Caki2 (cell line): ENCODE data around the gene TMEM42. TPM values are rescaled to one million over a fixed set of nuclear protein-coding genes. Genes with fewer than 3 reads are reported as not detected.

Experiments
- DNase-seq: peaks from one replicate; pipeline ENCODE4 v3.0.0-alpha.2; 2015; ENCODE audit warnings: low read depth
- in situ Hi-C: cut with HindIII; loops from 2 replicates; pipeline ENCODE4 v1.10.0; 2016; ENCODE audit warnings: low sequenced_read_pairs, low pct_unique_long_range_greater_than_20kb, mixed read lengths
- total RNA-seq: library from RNA; depleted of rRNA; stranded (reverse); fragments of >200 nt; shearing (Covaris generic); gene quantifications from 2 replicates; pipeline ENCODE4 v1.2.3, GENCODE V29; 2014; ENCODE audit warnings: low replicate concordance; rRNA removed

The TMEM42 gene
- total RNA-seq, 1 experiment from 2014 or later: 18.6 TPM

DNA sequence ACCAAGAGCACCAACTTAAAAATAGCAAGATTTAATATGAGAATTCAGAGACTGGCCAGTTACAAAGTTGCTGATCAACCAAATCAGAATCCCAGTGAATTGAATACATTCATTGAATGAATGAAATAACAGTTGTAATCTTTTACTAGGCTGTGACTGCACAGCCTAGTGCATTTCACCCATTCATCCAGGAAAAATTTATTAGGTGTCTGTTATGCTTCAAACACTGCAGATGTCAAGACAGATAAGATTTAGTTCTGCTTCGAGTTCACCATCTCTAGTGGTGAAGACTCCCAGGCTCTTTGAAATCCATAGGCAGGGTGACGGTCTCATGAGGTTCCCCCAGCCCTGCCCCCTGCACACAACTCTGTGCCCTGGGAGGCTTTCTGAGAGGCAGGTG is 41.6 kb downstream of the TMEM42 start:
- DNase-seq: no peak
- in situ Hi-C loops: no loop called here

GRCh38 chr3:44903751-44904150 is 42.0 kb downstream of the TMEM42 start:
- in situ Hi-C loops: no loop called here
- DNase-seq: no peak

DNA sequence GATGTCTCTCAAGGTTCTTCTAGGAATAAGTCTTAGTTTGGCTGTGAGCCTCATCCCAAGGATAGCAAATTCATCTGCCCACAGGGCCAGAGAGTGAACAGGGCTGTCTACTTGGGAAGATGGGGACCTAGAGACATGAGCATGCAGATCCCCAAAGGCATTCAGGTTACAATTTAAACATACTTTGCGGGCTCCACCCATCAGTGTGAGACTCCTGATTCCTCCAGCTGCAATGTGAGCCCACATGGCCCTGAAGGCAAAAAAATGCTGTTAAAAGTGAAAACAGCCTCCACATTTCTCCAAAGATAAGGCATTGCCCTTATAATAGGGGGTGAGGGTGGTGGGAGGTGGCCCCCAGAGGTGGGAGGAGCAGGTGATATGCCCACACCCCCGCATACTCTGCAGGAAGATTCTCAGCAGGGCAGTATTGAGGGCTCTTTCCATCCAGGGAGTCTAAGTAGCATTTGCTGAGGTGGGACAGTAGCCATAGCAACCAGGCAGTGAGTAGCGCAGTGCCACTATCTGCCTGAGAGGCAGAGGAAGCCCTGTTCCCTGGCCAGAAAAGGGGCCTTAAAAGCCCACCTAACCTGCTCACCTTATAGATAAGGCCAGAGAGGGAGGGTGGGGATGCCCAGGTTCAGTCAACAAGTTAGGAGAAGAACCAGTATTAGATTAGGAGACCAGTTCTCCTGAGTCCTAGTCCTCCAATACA is 43.9 kb downstream of the TMEM42 start:
- DNase-seq: no peak
- in situ Hi-C loops: no loop called here

DNA sequence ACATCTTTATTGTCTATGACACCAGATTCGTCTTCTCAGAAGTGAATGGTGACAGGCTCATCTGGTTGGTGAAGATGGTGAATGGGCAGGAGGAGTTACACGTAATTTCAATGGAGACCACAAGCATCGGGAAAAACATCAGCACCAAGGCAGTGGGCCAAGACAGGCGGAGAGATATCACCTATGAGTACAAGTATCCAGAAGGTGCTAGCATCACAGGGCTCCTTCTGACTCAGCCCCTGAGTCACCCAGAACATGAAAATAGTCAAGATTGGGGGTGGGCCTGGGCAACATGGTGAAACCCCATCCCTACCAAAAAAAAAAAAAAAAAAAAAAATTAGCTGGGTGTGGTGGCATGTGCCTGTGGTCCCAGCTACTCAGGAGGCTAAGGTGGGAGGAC is 45.3 kb downstream of the TMEM42 start:
- in situ Hi-C loops: no loop called here
- no peak for DNase-seq

DNA sequence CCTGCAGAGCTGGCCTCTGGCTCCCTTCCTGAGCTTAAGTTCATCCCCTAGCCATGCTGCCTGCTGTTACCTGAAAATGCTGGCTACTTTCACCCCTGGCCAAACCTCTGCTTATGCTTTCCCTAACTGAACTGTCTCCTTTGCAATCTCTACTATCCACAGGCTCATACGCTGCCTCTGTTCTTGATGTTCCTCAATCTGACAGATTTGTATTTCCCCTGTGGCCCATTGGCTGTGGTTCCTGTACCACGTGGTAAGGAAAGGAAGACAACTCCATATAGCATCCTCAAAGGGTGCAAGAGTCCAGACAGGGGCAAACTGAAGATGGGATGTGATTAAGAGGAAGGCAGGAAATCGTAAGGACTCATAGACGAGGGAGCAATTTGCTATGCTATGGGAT is 45.9 kb downstream of the TMEM42 start:
- in situ Hi-C loops: no loop called here

GRCh38 chr3:44909063-44909462 is 47.4 kb downstream of the TMEM42 start:
- no peak for DNase-seq
- in situ Hi-C loops: no loop called here

More for the DNA sequence above, 45.9 kb downstream of the TMEM42 start:
- DNase-seq: no peak

DNA sequence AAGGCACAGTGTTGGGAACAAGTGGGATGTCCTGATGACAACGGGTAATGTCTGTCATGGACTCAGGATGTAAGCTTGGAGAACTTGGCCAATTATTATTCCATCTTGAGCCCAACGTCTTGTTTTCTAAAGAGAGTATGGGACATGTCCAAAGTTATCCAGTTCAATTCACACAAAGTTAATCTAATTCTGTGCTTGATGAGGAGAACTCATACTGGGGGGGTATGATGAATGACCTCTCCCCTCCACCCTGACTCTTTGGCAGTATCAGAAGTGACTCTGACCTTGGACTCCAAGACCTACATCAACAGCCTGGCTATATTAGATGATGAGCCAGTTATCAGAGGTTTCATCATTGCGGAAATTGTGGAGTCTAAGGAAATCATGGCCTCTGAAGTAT is 49.0 kb downstream of the TMEM42 start:
- DNase-seq: no peak
- in situ Hi-C loops: no loop called here

DNA sequence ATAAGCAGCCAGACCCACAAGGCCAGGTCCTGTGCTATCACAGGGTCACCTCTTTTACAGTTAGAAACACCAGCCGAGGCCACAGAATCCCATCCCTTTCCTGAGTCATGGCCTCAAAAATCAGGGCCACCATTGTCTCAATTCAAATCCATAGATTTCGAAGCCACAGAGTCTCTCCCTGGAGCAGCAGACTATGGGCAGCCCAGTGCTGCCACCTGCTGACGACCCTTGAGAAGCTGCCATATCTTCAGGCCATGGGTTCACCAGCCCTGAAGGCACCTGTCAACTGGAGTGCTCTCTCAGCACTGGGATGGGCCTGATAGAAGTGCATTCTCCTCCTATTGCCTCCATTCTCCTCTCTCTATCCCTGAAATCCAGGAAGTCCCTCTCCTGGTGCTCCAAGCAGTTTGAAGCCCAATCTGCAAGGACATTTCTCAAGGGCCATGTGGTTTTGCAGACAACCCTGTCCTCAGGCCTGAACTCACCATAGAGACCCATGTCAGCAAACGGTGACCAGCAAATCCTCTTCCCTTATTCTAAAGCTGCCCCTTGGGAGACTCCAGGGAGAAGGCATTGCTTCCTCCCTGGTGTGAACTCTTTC is 52.3 kb downstream of the TMEM42 start:
- peak; percentile 33 for DNase-seq
- in situ Hi-C loops: no loop called here

DNA sequence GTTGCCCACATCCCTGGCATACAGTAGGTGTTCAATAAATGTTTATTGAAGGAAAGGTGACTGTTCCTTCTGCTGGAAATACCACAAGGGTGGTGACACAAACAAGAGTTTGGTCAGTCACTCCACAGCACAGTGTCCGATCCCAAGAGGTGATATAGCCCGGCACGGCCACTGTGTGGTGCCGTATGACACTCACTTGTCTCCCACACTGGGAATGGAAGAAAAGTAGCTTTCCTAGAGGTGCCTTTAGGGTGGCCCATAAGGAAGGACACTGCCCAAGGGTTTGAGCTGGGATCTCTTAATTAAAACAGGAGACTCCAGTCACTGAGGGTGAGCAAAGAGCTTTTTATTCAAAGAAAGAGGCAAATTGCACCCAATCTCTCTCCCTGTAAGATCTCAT is 53.2 kb downstream of the TMEM42 start:
- in situ Hi-C loops: no loop called here
- DNase-seq: no peak

Other genes with a start within 250 kb of the TMEM42 start
- gene ZNF197, start 236.9 kb upstream of the TMEM42 start, total RNA-seq: 3.0 and 3.8 TPM in 2 replicates
- gene ZNF35, start 213.2 kb upstream of the TMEM42 start, total RNA-seq: 5.7 and 7.5 TPM in 2 replicates
- gene ZNF502, start 149.3 kb upstream of the TMEM42 start, total RNA-seq: not detected in 2 replicates
- gene ZNF501, start 132.3 kb upstream of the TMEM42 start, total RNA-seq: 2.1 and 3.8 TPM in 2 replicates
- gene KIAA1143, start 100.3 kb upstream of the TMEM42 start, total RNA-seq: 3.2 and 7.2 TPM in 2 replicates
- gene KIF15, start 100.1 kb upstream of the TMEM42 start, total RNA-seq: 9.8 and 22.5 TPM in 2 replicates
- 1.1 TPM in 1 of 2 replicates, not detected in the other for gene TGM4, start 12.7 kb downstream of the TMEM42 start, total RNA-seq
- gene ZDHHC3, start 114.3 kb downstream of the TMEM42 start, total RNA-seq: 56.6 and 76.1 TPM in 2 replicates
- 24.0 and 28.1 TPM in 2 replicates for gene EXOSC7, start 114.3 kb downstream of the TMEM42 start, total RNA-seq
- gene CLEC3B, start 164.4 kb downstream of the TMEM42 start, total RNA-seq: not detected in 2 replicates